Activated CD8-positive, alpha-beta memory T cell treated with anti-CD3 and anti-CD28 coated beads, Interleukin-2, amount 10 ng/mL, durations not matched to agents 7 days and 5 days (primary cell): ENCODE results near the gene TOM1. TPM values are rescaled to one million over a fixed set of nuclear protein-coding genes. Genes with fewer than 3 reads are reported as not detected.
A peak's percentile ranks its signal among the peaks of the same experiment; 100 is the strongest.

Source experiments
- ATAC-seq: fragments of 150-1000 bp; cut with Tn5 transposase; one replicate; pipeline ENCODE4 v1.10.0; 2021; ENCODE audit warnings: moderate library complexity
- CTCF ChIA-PET: fragments of 350-600 bp; sonication (Branson Sonifier 250); formaldehyde crosslinking; loops from one replicate; lab custom pipeline; 2021; ENCODE audit warnings: antibody characterized with exemption; lab: Charles Lee
- DNase-seq: peaks from one replicate; pipeline ENCODE4 v3.0.0-alpha.2; 2020
- H3K27ac Mint-ChIP-seq: one replicate; pipeline ENCODE4 v1.8.0; 2021; ENCODE audit warnings: mild to moderate bottlenecking, mixed read lengths
- H3K27me3 Mint-ChIP-seq: one replicate; pipeline ENCODE4 v1.8.0; 2021; ENCODE audit warnings: mixed read lengths
- H3K36me3 Mint-ChIP-seq: one replicate; pipeline ENCODE4 v1.8.0; 2021; ENCODE audit warnings: mild to moderate bottlenecking, mixed read lengths
- H3K4me1 Mint-ChIP-seq: one replicate; pipeline ENCODE4 v1.8.0; 2021; ENCODE audit warnings: mixed read lengths
- H3K4me3 Mint-ChIP-seq: one replicate; pipeline ENCODE4 v1.8.0; 2021; ENCODE audit warnings: mild to moderate bottlenecking, moderate library complexity, mixed read lengths
- H3K9me3 Mint-ChIP-seq: one replicate; pipeline ENCODE4 v1.8.0; 2022; ENCODE audit warnings: low read depth, mixed read lengths
- total RNA-seq, 2 experiments: library from RNA; stranded (reverse); gene quantifications; one replicate each; pipeline ENCODE4 v1.2.3, GENCODE V29; 2021

TOM1 gene
- total RNA-seq, 2 experiments from 2014 or later = 16.1 to 20.5 TPM

DNA sequence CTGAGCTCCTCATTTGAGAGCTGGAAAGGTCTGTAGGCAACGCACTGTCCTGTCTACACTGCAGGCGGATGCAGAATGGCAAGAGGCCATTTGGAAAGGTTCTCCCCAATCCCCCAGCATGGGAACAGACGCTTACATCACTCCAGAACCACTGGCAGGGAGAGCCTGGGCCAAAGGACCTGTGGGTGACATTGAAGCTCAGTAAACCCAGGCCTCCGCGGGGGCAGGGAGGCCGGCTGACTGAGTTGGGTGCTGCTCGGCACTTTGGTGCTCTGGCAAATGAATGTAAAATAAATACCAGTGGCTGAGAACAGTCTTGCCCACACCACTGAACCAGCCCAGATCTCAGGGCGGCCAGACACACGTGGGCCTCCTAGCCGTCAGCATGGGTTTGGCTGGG lies 22.4 kb downstream of the TOM1 start:
- Mint-ChIP-seq H3K36me3 (no peaks in the 10 kb centered on the region), H3K4me3 (no peak overlapping the region), H3K27me3 (no peaks in the 10 kb centered on the region), H3K4me1 (no peaks in the 10 kb centered on the region), H3K27ac (no peak overlapping the region), H3K9me3 (no peaks in the 10 kb centered on the region)
- DNase-seq = no peak
- CTCF ChIA-PET = no interaction called here
- ATAC-seq = no peak

DNA sequence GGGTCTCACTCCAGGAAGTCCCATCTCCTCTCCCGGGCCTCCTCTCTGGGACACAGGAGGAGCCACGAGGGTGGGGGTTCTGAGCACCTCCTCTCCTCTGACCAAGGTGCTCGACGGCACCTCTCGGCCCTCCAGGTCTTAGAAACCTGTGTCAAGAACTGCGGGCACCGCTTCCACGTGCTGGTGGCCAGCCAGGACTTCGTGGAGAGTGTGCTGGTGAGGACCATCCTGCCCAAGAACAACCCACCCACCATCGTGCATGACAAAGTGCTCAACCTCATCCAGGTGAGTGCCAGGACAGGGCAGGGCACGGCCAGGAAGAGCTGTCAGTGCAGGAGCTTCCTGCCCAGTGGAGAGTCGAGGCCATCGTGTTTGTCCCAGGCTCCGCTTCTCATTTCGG lies 23.2 kb downstream of the TOM1 start:
- DNase-seq = no peak
- Mint-ChIP-seq H3K36me3 (no peaks in the 10 kb centered on the region), H3K4me1 (no peaks in the 10 kb centered on the region), H3K9me3 (no peaks in the 10 kb centered on the region), H3K4me3 (no peak overlapping the region), H3K27me3 (no peaks in the 10 kb centered on the region), H3K27ac (no peak overlapping the region)
- CTCF ChIA-PET = no interaction called here
- no peak for ATAC-seq

DNA sequence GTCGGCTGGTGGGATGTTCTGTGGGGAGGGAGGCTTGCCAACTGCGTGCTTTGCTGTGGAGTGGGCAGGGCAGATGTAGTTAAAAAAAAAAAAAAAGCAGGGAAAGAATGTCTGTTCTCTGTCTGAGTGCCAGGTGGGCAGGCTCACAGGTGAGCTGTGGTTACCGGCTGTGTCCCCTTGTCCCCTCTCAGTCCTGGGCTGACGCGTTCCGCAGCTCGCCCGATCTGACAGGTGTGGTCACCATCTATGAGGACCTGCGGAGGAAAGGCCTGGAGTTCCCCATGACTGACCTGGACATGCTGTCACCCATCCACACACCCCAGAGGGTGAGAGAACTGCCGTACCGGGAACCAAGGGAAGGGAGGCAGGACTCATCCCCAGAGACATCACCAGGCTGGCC lies 23.6 kb downstream of the TOM1 start:
- peaks cover 1% of the 10 kb centered on the region for H3K4me1 Mint-ChIP-seq
- ATAC-seq (no peak), DNase-seq (no peak)
- CTCF ChIA-PET = no interaction called here
- no peak overlapping the region for H3K27ac Mint-ChIP-seq
- H3K4me3 Mint-ChIP-seq = no peak overlapping the region
- H3K36me3 Mint-ChIP-seq = no peaks in the 10 kb centered on the region
- H3K27me3 Mint-ChIP-seq = no peaks in the 10 kb centered on the region
- no peaks in the 10 kb centered on the region for H3K9me3 Mint-ChIP-seq

DNA sequence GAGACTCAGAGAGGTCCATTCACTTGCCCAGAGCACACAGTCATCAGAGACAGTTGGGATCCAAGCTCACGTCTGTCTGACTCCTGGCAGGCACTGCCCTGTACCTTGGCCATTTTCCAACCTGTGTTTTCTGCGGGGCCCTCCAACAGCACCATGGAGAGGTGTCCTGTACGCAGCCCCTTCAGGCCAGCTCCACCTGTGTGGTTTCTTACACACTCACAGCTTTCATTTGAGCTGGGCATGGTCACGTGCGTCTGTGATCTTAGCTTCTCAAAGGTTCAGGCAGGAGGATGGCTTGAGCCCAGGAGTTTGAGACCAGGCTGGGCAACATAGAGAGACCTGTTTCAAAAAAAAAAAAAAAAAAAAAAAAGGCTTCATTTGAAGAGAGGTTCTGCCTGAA lies 24.4 kb downstream of the TOM1 start:
- CTCF ChIA-PET = interaction anchor here (0.7 kb wide), 1 partner anchor 890 kb away, joined by 3 read pairs; no protein-coding TSS in a partner anchor
- no peak overlapping the region for H3K4me3 Mint-ChIP-seq
- no peaks in the 10 kb centered on the region for H3K9me3 Mint-ChIP-seq
- no peak overlapping the region for H3K27ac Mint-ChIP-seq
- no peaks in the 10 kb centered on the region for H3K27me3 Mint-ChIP-seq
- H3K4me1 Mint-ChIP-seq = peaks cover 6% of the 10 kb centered on the region
- H3K36me3 Mint-ChIP-seq = no peaks in the 10 kb centered on the region
- ATAC-seq (no peak), DNase-seq (no peak)

DNA sequence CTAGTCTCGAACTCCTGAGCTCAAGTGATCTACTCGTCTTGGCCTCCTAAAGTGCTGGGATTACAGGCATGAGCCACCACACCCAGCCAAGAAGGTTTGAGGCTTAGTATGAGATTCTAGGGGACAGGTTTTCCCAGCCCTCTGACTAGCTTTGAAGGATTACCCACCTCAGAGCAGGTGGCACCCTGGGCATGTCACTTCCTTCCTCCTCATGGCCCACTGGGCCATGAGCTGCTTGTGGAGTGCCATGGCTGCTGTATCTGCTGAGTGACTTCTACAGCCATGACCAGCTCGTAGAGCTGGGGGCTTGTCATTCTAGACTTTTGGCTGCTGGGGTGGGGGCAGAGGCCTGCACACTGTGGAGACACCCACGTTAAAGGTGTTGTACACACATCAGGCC lies 25.1 kb downstream of the TOM1 start:
- no peak overlapping the region for H3K4me3 Mint-ChIP-seq
- H3K36me3 Mint-ChIP-seq = no peaks in the 10 kb centered on the region
- H3K9me3 Mint-ChIP-seq = no peaks in the 10 kb centered on the region
- no peak overlapping the region for H3K27ac Mint-ChIP-seq
- DNase-seq (no peak), ATAC-seq (no peak)
- no peaks in the 10 kb centered on the region for H3K27me3 Mint-ChIP-seq
- CTCF ChIA-PET = interaction anchor here (0.7 to 1.2 kb wide), 3 partner anchors 9 to 890 kb away, joined by 3 read pairs; no protein-coding TSS in a partner anchor
- peaks cover 13% of the 10 kb centered on the region for H3K4me1 Mint-ChIP-seq

DNA sequence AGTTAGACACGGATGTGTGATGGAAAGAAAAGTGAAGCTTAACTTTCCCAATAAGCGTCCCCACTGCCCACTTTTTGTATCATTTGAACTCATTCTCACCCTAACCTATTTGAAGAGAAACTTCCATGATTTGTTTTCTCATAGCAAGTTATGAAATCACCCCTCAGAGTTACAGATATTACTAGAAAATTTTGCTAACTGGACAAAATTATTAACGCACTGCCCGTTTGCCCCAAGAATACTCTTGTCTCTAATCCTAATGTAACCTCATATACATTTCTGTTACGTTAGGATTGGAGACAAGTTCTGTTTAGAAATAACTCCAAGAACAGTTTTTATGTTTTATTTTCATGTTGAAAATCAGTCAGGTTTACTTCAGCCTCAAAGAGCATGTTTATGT lies 25.5 kb downstream of the TOM1 start:
- no peak overlapping the region for H3K4me3 Mint-ChIP-seq
- peaks cover 1% of the 10 kb centered on the region for H3K36me3 Mint-ChIP-seq
- H3K4me1 Mint-ChIP-seq = peaks cover 17% of the 10 kb centered on the region
- CTCF ChIA-PET = interaction anchor here (0.9 to 1.2 kb wide), 2 partner anchors 9 to 15 kb away, joined by 3 read pairs; no protein-coding TSS in a partner anchor
- no peaks in the 10 kb centered on the region for H3K27me3 Mint-ChIP-seq
- H3K27ac Mint-ChIP-seq = no peak overlapping the region
- no peaks in the 10 kb centered on the region for H3K9me3 Mint-ChIP-seq
- DNase-seq = no peak
- ATAC-seq = no peak

DNA sequence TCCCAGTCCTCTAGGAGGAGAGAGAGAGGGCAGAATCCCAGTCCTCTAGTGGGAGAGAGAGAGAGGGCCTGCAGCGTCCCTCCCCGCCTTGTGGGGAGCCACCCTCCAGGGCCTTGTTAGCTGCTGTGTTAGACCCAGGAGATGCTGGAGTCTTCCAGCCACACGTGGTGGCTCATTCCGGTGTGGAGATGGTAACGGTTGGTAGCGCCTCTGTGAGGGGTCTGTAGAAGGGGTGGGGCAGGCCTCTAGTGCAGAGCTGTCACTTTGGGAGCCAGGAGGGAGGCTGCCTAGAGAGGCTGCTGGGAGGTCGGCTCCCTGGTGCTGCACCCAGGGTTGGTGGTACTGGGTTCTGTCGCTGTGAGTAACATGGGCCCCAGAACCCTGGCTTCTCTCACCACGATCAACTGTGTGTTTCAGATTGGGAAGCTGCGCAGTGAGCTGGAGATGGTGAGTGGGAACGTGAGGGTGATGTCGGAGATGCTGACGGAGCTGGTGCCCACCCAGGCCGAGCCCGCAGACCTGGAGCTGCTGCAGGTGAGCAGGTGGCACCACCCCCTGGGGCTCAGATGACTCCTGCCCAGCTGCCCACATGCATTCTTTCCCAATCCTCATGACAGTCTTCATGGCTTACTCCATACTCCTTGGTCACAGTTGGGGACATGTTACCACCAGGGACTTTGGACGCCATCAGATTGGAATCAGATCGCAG lies 27.3 kb downstream of the TOM1 start:
- Mint-ChIP-seq H3K36me3 (peaks cover 2% of the 10 kb centered on the region), H3K27ac (no peak overlapping the region), H3K9me3 (no peaks in the 10 kb centered on the region), H3K4me1 (peaks cover 24% of the 10 kb centered on the region), H3K4me3 (no peak overlapping the region), H3K27me3 (no peaks in the 10 kb centered on the region)
- no peak for ATAC-seq
- CTCF ChIA-PET = no interaction called here
- no peak for DNase-seq

DNA sequence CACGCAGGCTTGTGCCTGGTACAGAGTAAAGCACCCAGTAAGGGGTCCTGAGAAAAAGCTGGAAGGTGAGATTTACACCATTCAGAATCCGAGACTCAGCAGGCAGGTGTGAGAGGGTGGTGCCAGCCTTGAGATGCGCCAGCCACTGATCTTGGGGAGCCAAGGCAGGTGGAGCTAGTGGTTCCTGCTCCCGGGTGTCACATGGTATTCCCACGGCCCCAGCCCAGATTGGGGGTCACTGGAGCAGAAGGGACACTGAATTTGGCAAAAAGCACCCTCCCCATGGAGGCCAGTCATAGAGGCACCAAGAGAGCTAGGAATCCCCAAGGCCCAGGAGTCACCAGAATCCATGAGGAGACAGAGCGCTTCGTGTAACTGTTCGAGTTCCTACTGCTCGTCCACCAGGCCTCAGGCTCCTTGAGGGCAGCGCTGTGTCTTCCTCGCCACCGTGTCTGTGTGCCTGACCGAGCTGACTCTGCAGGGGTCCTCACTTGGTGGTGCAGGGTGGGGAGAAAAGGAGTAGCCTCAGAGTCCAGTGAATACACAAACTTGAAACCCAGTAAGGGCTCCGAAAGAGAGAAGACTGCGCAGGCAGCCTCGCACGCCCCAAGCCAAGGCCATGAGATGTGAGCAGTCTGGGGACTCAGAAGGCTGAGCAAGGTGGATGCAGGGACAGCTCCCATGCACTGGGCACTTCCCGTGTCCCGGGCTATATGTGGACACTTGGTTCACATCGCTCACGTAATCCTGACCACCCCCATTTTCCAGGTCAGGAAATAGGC lies 28.2 kb downstream of the TOM1 start:
- ATAC-seq (no peak), DNase-seq (no peak)
- Mint-ChIP-seq H3K4me1 (peaks cover 24% of the 10 kb centered on the region), H3K27ac (no peak overlapping the region), H3K4me3 (no peak overlapping the region), H3K9me3 (no peaks in the 10 kb centered on the region), H3K36me3 (peaks cover 2% of the 10 kb centered on the region), H3K27me3 (no peaks in the 10 kb centered on the region)
- CTCF ChIA-PET = interaction anchor here (0.9 kb wide), 1 partner anchor 28 kb away, joined by 3 read pairs; the partner anchor contains the start of gene TOM1

DNA sequence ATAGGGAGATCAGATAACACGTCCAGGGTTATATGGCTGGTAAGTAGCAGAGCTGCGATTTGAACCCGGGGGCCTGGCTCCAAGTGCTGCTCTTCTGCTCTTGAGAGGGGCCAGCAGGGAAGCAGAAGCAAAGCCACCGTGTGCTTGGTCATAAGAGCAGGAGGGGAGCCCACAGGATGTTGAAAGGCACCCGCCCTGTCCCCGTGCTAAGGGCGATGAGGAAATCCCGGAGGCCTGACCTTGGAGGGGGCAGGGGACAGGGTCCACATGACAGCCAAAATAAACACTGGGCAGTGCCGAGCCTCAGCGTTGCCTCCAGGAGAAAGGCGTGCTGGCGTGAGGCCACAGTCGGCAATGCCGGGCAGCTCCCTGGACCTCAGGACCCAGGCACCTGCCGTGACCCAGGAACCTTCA lies 28.8 kb downstream of the TOM1 start:
- Mint-ChIP-seq H3K27me3 (no peaks in the 10 kb centered on the region), H3K9me3 (no peaks in the 10 kb centered on the region), H3K4me3 (no peak overlapping the region), H3K4me1 (peaks cover 24% of the 10 kb centered on the region), H3K36me3 (peaks cover 2% of the 10 kb centered on the region), H3K27ac (no peak overlapping the region)
- ATAC-seq (no peak), DNase-seq (no peak)
- CTCF ChIA-PET = interaction anchor here (0.9 to 1.8 kb wide), 2 partner anchors 22 to 29 kb away, joined by 3 to 4 read pairs; partner anchors contain the start of gene TOM1

DNA sequence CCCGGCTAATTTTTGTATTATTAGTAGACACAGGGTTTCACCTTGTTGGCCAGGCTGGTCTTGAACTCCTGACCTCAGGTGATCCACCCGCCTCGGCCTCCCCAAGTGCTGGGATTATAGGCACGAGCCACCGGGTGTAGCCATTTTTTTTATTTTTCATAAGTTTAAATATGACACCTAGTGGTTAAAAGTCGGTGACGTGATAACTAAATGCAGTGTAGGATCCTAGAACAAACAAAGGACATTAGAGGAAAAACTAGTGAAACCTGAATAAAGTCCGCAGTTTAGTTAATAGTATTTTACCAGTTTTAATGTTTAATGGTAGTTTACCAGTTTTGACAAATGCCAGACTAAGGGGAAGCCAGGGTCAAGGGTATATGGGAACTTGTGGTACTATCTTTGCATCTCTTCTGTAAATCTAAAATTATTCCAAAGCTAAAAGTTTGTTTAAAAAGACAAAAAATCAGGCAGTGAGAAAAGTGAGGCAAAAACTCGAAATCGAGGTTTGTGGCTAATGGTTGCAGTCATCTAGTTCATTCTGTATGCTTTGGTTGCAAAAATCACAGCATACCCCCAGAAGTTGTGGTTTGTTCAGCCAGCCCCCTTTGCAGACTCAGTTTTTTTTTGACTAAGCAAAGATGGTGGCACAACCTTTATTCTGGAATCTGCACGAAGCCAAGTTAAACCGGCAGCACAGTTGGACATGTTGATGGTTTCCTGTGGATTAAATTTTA lies 29.6 kb downstream of the TOM1 start:
- Mint-ChIP-seq H3K27ac (no peak overlapping the region), H3K36me3 (peaks cover 2% of the 10 kb centered on the region), H3K4me1 (peaks cover 31% of the 10 kb centered on the region), H3K9me3 (no peaks in the 10 kb centered on the region), H3K4me3 (no peak overlapping the region), H3K27me3 (no peaks in the 10 kb centered on the region)
- CTCF ChIA-PET = interaction anchor here (0.9 to 1.8 kb wide), 4 partner anchors 22 to 30 kb away, joined by 3 to 6 read pairs (median 4); partner anchors contain the start of gene TOM1
- ATAC-seq (no peak), DNase-seq (no peak)

DNA sequence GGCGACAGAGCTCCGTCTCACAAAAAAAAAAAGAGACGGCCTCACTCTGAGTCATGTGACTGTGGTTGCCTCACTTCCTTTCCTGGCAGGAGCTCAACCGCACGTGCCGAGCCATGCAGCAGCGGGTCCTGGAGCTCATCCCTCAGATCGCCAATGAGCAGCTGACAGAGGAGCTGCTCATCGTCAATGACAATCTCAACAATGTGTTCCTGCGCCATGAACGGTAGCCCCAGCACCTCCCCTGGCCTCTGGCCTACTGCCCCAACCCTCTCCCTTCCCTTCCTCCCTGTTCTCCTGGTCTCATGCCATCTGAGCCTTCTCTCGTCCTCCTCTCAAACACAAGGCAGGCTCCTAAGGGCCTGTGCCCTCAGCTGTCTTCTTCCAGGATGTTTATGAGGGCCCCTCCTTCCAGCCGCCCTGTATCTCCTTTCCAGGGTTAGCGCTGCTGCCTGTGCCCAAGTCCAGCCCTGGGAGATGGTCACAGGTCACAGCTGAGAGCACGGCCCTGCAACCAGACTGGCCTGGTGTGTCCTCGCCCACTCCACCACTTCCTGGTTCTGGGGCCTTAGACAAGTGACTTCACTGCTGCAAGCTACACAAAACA lies 30.7 kb downstream of the TOM1 start:
- Mint-ChIP-seq H3K9me3 (no peaks in the 10 kb centered on the region), H3K27ac (peak overlapping the region; percentile 36), H3K4me3 (no peak overlapping the region), H3K36me3 (peaks cover 2% of the 10 kb centered on the region), H3K27me3 (no peaks in the 10 kb centered on the region), H3K4me1 (peaks cover 31% of the 10 kb centered on the region)
- DNase-seq = peak; percentile 64
- CTCF ChIA-PET = interaction anchor here (1.1 to 2.0 kb wide), 6 partner anchors 21 to 180 kb away, joined by 3 to 6 read pairs (median 4); no protein-coding TSS in a partner anchor
- ATAC-seq = peak; percentile 43

DNA sequence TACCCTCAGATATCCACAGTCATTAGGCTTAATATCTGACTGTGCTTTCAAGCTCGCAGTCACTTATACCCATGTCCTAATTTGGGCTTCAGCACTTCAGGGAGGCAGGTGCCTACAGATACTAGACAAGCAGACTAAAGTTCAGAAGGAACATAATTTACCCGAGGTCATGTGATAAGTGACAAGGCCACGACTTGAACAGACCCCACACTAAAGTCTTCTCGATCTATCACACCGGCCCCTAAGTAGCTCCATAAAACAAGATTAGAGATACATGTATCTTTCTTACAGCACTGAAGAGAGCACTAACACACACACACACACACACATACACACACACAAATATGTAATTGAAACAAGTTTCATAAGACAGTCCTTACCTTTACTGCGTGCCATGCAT lies 32.6 kb downstream of the TOM1 start:
- Mint-ChIP-seq H3K36me3 (peaks cover 2% of the 10 kb centered on the region), H3K4me1 (peaks cover 42% of the 10 kb centered on the region), H3K9me3 (no peaks in the 10 kb centered on the region), H3K4me3 (no peak overlapping the region), H3K27ac (no peak overlapping the region), H3K27me3 (no peaks in the 10 kb centered on the region)
- CTCF ChIA-PET = interaction anchor here (0.6 to 2.0 kb wide), 3 partner anchors 9 to 615 kb away, joined by 3 to 4 read pairs (median 3); no protein-coding TSS in a partner anchor
- DNase-seq (no peak), ATAC-seq (no peak)

DNA sequence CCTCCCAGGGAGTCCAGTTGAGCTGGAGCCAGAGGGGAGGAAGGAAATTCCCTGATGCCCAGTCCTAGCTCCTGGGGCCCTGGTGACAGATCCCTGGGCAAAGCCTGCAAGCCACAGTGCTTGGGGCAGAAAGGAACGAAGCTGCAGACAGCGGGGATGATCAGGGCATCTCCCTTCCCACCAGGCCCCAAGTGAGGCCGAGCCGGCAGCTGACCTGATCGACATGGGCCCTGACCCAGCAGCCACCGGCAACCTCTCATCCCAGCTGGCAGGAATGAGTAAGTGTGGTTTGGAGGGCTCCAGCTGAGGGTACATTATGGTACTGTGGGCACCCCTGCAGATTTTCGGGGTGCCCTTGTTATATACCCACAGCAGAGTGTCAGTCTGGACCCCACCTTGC lies 33.5 kb downstream of the TOM1 start:
- Mint-ChIP-seq H3K4me3 (no peak overlapping the region), H3K4me1 (peaks cover 41% of the 10 kb centered on the region), H3K36me3 (peaks cover 2% of the 10 kb centered on the region), H3K27me3 (no peaks in the 10 kb centered on the region), H3K27ac (no peak overlapping the region), H3K9me3 (no peaks in the 10 kb centered on the region)
- DNase-seq (no peak), ATAC-seq (no peak)
- CTCF ChIA-PET = interaction anchor here (0.6 to 0.8 kb wide), 2 partner anchors 71 to 728 kb away, joined by 3 read pairs; no protein-coding TSS in a partner anchor
